IPS-NIHi11 (cell line): ENCODE data around the gene DDX46.
"Not testable (repeated sequence)": the region's sequence is repeated elsewhere in the genome, so short reads cannot be mapped to it uniquely, and the experiment has no call there.

Experiments used
- DNase-seq: peaks from one replicate; pipeline ENCODE4 v3.0.0; 2012; ENCODE audit warnings: mixed read lengths, low spot score

DDX46 gene

GRCh38 chr5:134784946-134785620 lies 26.5 kb downstream of the DDX46 start:
- DNase-seq: peak; percentile 31

- no peak for DNase-seq
Measured at GRCh38 chr5:134787692-134788091, 29.1 kb downstream of the DDX46 start.

- DNase-seq: no peak
Measured at GRCh38 chr5:134791580-134791979, 33.0 kb downstream of the DDX46 start.

GRCh38 chr5:134792286-134792685 lies 33.7 kb downstream of the DDX46 start:
- no peak for DNase-seq

GRCh38 chr5:134793111-134793510 lies 34.5 kb downstream of the DDX46 start:
- DNase-seq: no peak

GRCh38 chr5:134794082-134794481 lies 35.5 kb downstream of the DDX46 start:
- no peak for DNase-seq

- no peak for DNase-seq
Measured at GRCh38 chr5:134794819-134795218, 36.2 kb downstream of the DDX46 start.

GRCh38 chr5:134798468-134798867 lies 39.9 kb downstream of the DDX46 start:
- DNase-seq: no peak

- DNase-seq: no peak
Measured at GRCh38 chr5:134803821-134804220, 45.2 kb downstream of the DDX46 start.

GRCh38 chr5:134813407-134813806 lies 54.8 kb downstream of the DDX46 start:
- DNase-seq: no peak

- no peak for DNase-seq
Measured at GRCh38 chr5:134813827-134814226, 55.2 kb downstream of the DDX46 start.

- DNase-seq: no peak
Measured at GRCh38 chr5:134817006-134817405, 58.4 kb downstream of the DDX46 start.

GRCh38 chr5:134818776-134819175 lies 60.2 kb downstream of the DDX46 start:
- DNase-seq: no peak

- no peak for DNase-seq
Measured at GRCh38 chr5:134819407-134819963, 60.9 kb downstream of the DDX46 start.

GRCh38 chr5:134821841-134822240 lies 63.3 kb downstream of the DDX46 start:
- DNase-seq: no peak

GRCh38 chr5:134824681-134825080 lies 66.1 kb downstream of the DDX46 start:
- DNase-seq: no peak

- no peak for DNase-seq
Measured at GRCh38 chr5:134825212-134825611, 66.6 kb downstream of the DDX46 start.

GRCh38 chr5:134833340-134834032 lies 74.9 kb downstream of the DDX46 start:
- DNase-seq: no peak

- no peak for DNase-seq
Measured at GRCh38 chr5:134835623-134836022, 77.0 kb downstream of the DDX46 start.

- no peak for DNase-seq
Measured at GRCh38 chr5:134837530-134838181, 79.1 kb downstream of the DDX46 start.

- not testable (repeated sequence) for DNase-seq
Measured at GRCh38 chr5:134838361-134838760, 79.8 kb downstream of the DDX46 start.

GRCh38 chr5:134840811-134841210 lies 82.2 kb downstream of the DDX46 start:
- no peak for DNase-seq

- DNase-seq: no peak
Measured at GRCh38 chr5:134844252-134844651, 85.7 kb downstream of the DDX46 start.
